Coronary artery (tissue), 2 donors: ENCODE measurements around the gene CRISPLD2.

Experiments used
- DNase-seq: peaks from one replicate; pipeline ENCODE4 v3.0.0-alpha.2; 2017; ENCODE audit warnings: low spot score
- H3K27ac ChIP-seq, 2 donors: fragments of 200-600 bp; sonication (generic); one replicate each; pipeline ENCODE4 v1.5.1; 2016 to 2019
- H3K4me3 ChIP-seq: fragments of 200-600 bp; sonication (generic); 2 replicates; pipeline ENCODE4 v1.5.1; 2016; ENCODE audit warnings: mild to moderate bottlenecking, moderate library complexity
- TF ChIP-seq, protein P1 (sequence below): fragments of 200-600 bp; sonication (generic); IDR thresholded peaks from one replicate; pipeline ENCODE4 v1.5.1; 2019; ENCODE audit warnings: antibody characterized with exemption

The CRISPLD2 gene, protein sequence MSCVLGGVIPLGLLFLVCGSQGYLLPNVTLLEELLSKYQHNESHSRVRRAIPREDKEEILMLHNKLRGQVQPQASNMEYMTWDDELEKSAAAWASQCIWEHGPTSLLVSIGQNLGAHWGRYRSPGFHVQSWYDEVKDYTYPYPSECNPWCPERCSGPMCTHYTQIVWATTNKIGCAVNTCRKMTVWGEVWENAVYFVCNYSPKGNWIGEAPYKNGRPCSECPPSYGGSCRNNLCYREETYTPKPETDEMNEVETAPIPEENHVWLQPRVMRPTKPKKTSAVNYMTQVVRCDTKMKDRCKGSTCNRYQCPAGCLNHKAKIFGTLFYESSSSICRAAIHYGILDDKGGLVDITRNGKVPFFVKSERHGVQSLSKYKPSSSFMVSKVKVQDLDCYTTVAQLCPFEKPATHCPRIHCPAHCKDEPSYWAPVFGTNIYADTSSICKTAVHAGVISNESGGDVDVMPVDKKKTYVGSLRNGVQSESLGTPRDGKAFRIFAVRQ

DNA sequence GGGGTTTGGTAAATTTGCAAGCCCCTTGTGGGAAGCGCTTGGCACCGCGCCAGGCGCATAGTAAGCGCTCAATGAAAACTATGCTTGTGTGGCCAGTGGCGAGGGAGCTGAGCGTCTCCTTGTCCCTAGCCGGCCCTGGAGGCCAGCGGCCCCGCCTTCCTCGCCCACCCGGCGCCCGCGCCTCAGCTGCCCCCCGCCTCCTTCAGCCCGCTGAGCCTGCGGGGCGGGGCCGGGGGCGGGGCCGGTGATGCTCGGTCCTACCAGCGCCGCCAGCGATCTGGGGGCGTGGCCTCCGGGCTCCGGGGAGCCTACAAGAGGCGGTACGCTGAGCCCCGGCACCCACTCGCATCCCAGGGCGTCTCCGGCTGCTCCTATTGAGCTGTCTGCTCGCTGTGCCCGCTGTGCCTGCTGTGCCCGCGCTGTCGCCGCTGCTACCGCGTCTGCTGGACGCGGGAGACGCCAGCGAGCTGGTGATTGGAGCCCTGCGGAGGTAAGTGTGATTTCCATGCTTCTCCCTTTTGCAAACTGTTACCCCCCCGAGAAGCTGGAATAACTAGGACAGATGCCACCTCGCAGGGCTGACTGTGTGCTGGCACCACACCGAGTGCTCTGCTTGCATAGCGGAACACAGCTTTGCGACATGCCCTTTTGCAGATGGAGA lies at the start of gene CRISPLD2:
Gene CRISPLD2, plus strand, starts transcription at position 342 of the 661 bp plus-strand sequence. CDS start 18,511 bp downstream, outside the sequence.
- peak within 1 kb of the TSS in 1 of 2 donors; percentile 75 for H3K27ac ChIP-seq
- peak within 1 kb of the TSS; percentile 70 for H3K4me3 ChIP-seq
- TF ChIP-seq, protein P1, sequence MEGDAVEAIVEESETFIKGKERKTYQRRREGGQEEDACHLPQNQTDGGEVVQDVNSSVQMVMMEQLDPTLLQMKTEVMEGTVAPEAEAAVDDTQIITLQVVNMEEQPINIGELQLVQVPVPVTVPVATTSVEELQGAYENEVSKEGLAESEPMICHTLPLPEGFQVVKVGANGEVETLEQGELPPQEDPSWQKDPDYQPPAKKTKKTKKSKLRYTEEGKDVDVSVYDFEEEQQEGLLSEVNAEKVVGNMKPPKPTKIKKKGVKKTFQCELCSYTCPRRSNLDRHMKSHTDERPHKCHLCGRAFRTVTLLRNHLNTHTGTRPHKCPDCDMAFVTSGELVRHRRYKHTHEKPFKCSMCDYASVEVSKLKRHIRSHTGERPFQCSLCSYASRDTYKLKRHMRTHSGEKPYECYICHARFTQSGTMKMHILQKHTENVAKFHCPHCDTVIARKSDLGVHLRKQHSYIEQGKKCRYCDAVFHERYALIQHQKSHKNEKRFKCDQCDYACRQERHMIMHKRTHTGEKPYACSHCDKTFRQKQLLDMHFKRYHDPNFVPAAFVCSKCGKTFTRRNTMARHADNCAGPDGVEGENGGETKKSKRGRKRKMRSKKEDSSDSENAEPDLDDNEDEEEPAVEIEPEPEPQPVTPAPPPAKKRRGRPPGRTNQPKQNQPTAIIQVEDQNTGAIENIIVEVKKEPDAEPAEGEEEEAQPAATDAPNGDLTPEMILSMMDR: no peak
- peak; percentile 92 for DNase-seq

DNA sequence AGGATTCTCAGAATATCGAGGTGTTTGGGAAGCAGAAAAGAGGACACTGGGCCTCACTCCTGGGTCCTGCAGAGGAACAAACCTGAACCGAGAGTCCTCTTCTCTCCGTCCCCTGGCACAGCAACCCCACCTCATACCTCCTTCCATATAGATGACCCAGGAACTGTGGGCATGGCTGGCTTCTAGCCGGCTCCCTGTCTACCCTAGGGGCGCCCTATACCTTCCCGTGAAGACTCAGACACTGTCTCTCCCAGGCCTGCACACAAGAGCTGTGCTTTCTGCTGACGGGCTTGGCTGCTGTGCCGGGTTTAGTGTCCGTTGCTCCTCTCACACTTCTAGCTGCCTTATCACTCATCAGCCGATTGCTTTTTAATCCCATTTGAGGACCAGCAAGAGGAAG lies 46.5 kb upstream of the CRISPLD2 start:
- H3K27ac ChIP-seq: no peak overlapping the region
- no peak for DNase-seq
- no peak overlapping the region for H3K4me3 ChIP-seq
- TF ChIP-seq, protein P1: no peak

DNA sequence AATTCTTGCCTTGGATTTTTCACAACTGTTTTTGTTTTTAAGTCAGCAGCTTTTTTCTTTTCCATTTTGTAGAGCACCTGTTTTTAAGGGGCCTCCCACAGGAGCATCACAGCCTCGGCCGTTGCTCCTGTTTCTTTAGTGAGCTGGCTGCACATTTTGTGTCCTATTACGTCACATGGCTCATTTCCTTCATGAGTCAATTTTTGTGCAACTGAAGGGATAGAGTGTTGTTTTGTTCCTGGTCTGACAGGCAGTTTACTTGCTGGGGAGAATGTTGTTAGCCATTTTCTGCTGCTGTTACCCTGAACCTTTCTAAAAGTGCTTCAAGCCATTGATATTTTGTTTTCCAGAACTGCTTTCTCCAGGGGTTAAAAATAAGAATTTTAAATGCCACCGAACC lies 45.0 kb upstream of the CRISPLD2 start:
- no peak for DNase-seq

DNA sequence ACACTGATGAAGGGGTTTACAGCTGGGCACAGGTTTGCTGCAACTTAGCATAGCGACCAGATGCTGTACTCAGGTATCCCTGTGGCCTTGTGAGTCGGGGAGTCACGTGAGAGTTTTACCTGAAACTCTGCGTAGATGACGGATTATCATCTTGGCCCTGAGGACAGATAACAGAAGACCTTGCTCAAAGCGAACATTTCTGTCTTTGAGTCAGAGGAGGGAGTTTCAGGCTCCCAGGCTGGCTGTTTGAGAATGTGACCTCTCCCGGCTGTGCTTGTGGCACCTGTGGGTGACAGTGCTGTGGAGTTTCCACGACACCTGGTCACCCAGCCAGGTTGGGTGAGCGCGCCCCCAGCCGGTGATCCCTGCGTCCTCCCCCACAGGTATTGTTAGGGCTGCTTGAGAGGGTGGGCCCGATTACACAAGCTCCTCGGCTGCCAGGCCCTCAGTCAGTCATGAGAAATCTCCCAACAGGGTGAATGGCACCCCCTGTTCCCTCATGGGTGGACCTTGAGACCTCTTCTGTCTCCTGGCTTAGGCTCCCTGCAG lies 44.4 kb upstream of the CRISPLD2 start:
- no peak for DNase-seq
- Histone ChIP-seq H3K27ac (peak overlapping the region in 1 of 2 donors; percentile 65), H3K4me3 (peak overlapping the region; percentile 17)
- TF ChIP-seq, protein P1: no peak

More for the DNA sequence above, 45.0 kb upstream of the CRISPLD2 start:
- TF ChIP-seq, protein P1: no peak
- Histone ChIP-seq H3K4me3 (no peak overlapping the region), H3K27ac (peak overlapping the region in 1 of 2 donors; percentile 65)

DNA sequence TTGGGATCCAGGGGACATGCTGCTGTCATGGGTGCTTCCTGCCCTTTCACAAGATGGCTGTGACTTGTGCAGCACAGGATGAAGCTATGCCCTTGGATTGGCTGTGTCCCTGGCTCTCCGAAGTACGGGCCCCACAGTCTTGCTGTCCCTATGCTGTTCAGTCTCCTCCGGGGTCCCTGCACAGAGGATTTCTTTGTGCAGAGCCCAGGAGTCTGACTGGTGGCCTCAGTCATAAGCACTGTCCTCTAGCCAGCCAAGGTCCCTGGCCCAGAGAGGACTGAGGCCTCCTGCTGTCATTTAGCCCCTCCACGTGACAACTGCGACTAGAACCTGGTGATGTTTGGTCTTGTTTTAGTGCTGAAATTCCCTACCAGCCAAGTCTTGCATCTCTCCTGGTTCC lies 42.4 kb upstream of the CRISPLD2 start:
- DNase-seq: no peak
- Histone ChIP-seq H3K4me3 (no peak overlapping the region), H3K27ac (no peak overlapping the region)
- TF ChIP-seq, protein P1: no peak

DNA sequence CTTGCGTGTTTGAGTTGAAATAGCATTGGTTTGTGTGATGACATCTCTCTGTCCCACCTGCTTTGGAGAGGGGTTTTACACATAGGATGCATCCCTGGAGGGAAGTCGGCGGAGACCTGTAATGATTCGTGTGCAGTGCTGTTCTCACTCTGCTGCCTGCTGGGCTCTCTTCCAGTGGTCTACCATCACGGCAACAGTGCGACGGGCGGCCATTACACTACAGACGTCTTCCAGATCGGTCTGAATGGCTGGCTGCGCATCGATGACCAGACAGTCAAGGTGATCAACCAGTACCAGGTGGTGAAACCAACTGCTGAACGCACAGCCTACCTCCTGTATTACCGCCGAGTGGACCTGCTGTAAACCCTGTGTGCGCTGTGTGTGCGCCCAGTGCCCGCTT lies 41.1 kb upstream of the CRISPLD2 start:
- DNase-seq: no peak
- TF ChIP-seq, protein P1: no peak
- Histone ChIP-seq H3K27ac (no peak overlapping the region), H3K4me3 (no peak overlapping the region)
